ENCODE measurements around the gene ZNF862.
A peak's percentile ranks its signal among the peaks of the same experiment; 100 is the strongest.

ZNF862 gene

GRCh38 chr7:149811221-149811620 is 27.0 kb upstream of the ZNF862 start:
- no peak for TF ChIP-seq EZH2phosphoT487 (IDR thresholded peaks at IDR 0.05; ENCODE audit: borderline replicate concordance)
- TF ChIP-seq, protein P1, sequence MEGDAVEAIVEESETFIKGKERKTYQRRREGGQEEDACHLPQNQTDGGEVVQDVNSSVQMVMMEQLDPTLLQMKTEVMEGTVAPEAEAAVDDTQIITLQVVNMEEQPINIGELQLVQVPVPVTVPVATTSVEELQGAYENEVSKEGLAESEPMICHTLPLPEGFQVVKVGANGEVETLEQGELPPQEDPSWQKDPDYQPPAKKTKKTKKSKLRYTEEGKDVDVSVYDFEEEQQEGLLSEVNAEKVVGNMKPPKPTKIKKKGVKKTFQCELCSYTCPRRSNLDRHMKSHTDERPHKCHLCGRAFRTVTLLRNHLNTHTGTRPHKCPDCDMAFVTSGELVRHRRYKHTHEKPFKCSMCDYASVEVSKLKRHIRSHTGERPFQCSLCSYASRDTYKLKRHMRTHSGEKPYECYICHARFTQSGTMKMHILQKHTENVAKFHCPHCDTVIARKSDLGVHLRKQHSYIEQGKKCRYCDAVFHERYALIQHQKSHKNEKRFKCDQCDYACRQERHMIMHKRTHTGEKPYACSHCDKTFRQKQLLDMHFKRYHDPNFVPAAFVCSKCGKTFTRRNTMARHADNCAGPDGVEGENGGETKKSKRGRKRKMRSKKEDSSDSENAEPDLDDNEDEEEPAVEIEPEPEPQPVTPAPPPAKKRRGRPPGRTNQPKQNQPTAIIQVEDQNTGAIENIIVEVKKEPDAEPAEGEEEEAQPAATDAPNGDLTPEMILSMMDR (conservative IDR thresholded peaks at IDR 0.05; ENCODE audit: low read length) = peak; percentile 59
- Histone ChIP-seq H3K36me3 (ENCODE audit: insufficient read depth, low read length) (no peaks in the 10 kb centered on the region), H3K4me2 (ENCODE audit: low read depth, low read length, poor library complexity, severe bottlenecking) (no peak overlapping the region), H3K9ac (ENCODE audit: low read depth, low read length, poor library complexity, severe bottlenecking) (no peak overlapping the region), H3K4me1 (ENCODE audit: insufficient read depth, low read length, poor library complexity, severe bottlenecking) (no peaks in the 10 kb centered on the region), H3F3A (ENCODE audit: low read depth) (no peaks in the 10 kb centered on the region), H3K79me2 (ENCODE audit: insufficient read depth, low read length) (no peaks in the 10 kb centered on the region), H3K9me3 (ENCODE audit: insufficient read depth, low read depth, low read length) (no peaks in the 10 kb centered on the region), H3K27me3 (ENCODE audit: insufficient read depth, low read length, poor library complexity, severe bottlenecking) (no peaks in the 10 kb centered on the region), H4K20me1 (ENCODE audit: insufficient read depth, low read length, poor library complexity, severe bottlenecking) (no peaks in the 10 kb centered on the region), H2AFZ (ENCODE audit: low read length) (no peak overlapping the region), H3K9me2 (replicated peaks; ENCODE audit: low read depth, low read length) (no peaks in the 10 kb centered on the region), H3K4me3 (ENCODE audit: low read length, poor library complexity, severe bottlenecking) (no peak overlapping the region)

DNA sequence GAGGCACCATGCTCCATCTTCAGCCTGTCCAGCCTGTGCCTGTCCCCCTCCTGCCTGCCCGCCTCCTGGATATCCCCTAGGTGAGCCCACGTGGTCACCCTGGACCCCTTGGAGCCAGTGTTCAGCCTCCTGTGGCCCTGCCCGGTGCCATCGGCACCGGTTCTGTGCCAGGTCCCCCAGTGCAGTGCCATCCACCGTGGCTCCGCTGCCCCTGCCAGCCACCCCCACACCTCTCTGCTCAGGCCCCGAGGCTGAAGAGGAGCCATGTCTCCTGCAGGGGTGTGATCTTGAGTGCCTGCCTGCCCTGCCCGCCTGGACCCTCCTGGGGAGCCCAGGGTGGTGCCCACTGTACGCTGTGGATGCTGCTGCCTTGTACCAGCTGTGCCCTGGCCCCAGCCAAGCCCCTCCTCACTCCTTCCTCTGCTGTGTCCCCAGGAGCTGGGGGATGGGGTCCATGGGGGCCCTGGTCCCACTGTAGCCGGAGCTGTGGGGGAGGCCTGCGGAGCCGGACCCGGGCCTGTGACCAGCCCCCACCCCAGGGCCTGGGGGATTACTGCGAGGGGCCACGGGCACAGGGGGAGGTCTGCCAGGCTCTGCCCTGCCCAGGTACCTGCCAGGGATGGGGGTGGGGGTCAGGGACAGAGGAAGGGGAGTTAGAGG is 26.2 kb upstream of the ZNF862 start:
- H3K79me2 ChIP-seq (ENCODE audit: insufficient read depth, low read length) = no peaks in the 10 kb centered on the region
- no peaks in the 10 kb centered on the region for H3K9me3 ChIP-seq (ENCODE audit: insufficient read depth, low read depth, low read length)
- H3K9me2 ChIP-seq (replicated peaks; ENCODE audit: low read depth, low read length) = no peaks in the 10 kb centered on the region
- no peaks in the 10 kb centered on the region for H3K4me1 ChIP-seq (ENCODE audit: insufficient read depth, low read length, poor library complexity, severe bottlenecking)
- H3K36me3 ChIP-seq (ENCODE audit: insufficient read depth, low read length) = no peaks in the 10 kb centered on the region
- H3K4me3 ChIP-seq (ENCODE audit: low read length, poor library complexity, severe bottlenecking) = no peak overlapping the region
- H3K27me3 ChIP-seq (ENCODE audit: insufficient read depth, low read length, poor library complexity, severe bottlenecking) = no peaks in the 10 kb centered on the region
- no peak for TF ChIP-seq EZH2phosphoT487 (IDR thresholded peaks at IDR 0.05; ENCODE audit: borderline replicate concordance)
- TF ChIP-seq, protein P1 (conservative IDR thresholded peaks at IDR 0.05; ENCODE audit: low read length) = no peak
- no peaks in the 10 kb centered on the region for H3F3A ChIP-seq (ENCODE audit: low read depth)
- H4K20me1 ChIP-seq (ENCODE audit: insufficient read depth, low read length, poor library complexity, severe bottlenecking) = no peaks in the 10 kb centered on the region
- no peak overlapping the region for H3K4me2 ChIP-seq (ENCODE audit: low read depth, low read length, poor library complexity, severe bottlenecking)
- H2AFZ ChIP-seq (ENCODE audit: low read length) = no peak overlapping the region
- no peak overlapping the region for H3K9ac ChIP-seq (ENCODE audit: low read depth, low read length, poor library complexity, severe bottlenecking)

DNA sequence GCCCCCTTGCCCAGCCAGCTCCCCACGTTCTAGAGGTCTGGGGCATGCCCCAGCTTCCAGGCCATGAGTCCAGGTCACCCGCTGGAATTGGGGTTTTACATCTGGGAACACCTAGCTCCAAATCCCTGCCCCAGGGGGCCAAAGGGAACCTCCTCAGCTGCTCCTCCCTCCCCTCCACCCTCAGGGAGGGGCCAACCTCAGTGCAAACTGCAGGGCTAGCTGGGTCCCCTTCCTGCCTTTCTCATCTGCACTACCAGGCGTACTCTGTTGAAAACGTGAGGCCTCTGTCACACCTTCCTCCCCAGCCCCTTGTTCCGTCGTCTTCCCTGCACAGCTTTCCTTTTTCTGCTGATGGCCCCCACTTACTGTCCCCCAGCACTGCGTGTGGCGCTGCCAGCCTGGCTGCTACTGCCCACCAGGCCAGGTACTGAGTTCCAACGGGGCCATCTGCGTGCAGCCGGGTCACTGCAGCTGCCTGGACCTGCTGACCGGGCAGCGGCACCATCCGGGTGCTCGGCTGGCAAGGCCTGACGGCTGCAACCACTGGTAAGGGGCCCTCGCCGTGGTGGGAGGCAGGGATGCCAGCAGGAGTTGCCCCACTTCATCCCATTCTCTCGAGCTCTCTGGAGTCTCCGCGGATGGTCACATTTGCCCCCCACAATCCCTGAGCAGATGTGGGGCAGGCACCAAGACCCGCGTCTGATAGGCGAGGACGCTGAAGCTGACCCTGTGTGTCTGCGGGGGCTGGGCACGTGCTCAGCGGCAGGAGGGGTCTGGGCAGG is 24.7 kb upstream of the ZNF862 start:
- no peaks in the 10 kb centered on the region for H3K36me3 ChIP-seq (ENCODE audit: insufficient read depth, low read length)
- no peaks in the 10 kb centered on the region for H3K27me3 ChIP-seq (ENCODE audit: insufficient read depth, low read length, poor library complexity, severe bottlenecking)
- TF ChIP-seq EZH2phosphoT487 (IDR thresholded peaks at IDR 0.05; ENCODE audit: borderline replicate concordance) = no peak
- TF ChIP-seq, protein P1 (conservative IDR thresholded peaks at IDR 0.05; ENCODE audit: low read length) = no peak
- no peak overlapping the region for H3K9ac ChIP-seq (ENCODE audit: low read depth, low read length, poor library complexity, severe bottlenecking)
- no peaks in the 10 kb centered on the region for H3K4me1 ChIP-seq (ENCODE audit: insufficient read depth, low read length, poor library complexity, severe bottlenecking)
- H3F3A ChIP-seq (ENCODE audit: low read depth) = no peaks in the 10 kb centered on the region
- H3K4me2 ChIP-seq (ENCODE audit: low read depth, low read length, poor library complexity, severe bottlenecking) = no peak overlapping the region
- H3K79me2 ChIP-seq (ENCODE audit: insufficient read depth, low read length) = no peaks in the 10 kb centered on the region
- no peaks in the 10 kb centered on the region for H3K9me2 ChIP-seq (replicated peaks; ENCODE audit: low read depth, low read length)
- no peak overlapping the region for H3K4me3 ChIP-seq (ENCODE audit: low read length, poor library complexity, severe bottlenecking)
- H2AFZ ChIP-seq (ENCODE audit: low read length) = no peak overlapping the region
- no peaks in the 10 kb centered on the region for H4K20me1 ChIP-seq (ENCODE audit: insufficient read depth, low read length, poor library complexity, severe bottlenecking)
- H3K9me3 ChIP-seq (ENCODE audit: insufficient read depth, low read depth, low read length) = no peaks in the 10 kb centered on the region
